IMR-90 (cell line): Measurements from ENCODE around the gene FTO. TPM values are rescaled to one million over a fixed set of nuclear protein-coding genes. Genes with fewer than 3 reads are reported as not detected.
A peak's percentile ranks its signal among the peaks of the same experiment; 100 is the strongest.

Experiments
- ATAC-seq: fragments of 200-7000 bp; cut with Tn5 transposase; 2 replicates; pipeline ENCODE4 v1.9.1; 2020; ENCODE audit warnings: low read depth, mild to moderate bottlenecking, moderate library complexity
- BruUV-seq: library from RNA; stranded (reverse); fragments of 400-500 nt; replicated peaks from 2 replicates; lab custom pipeline; 2021; lab: Mats Ljungman, UMichigan
- CTCF ChIA-PET: fragments of 300-600 bp; formaldehyde crosslinking; extraction: SDS; loops from one replicate; lab custom pipeline; 2021; ENCODE audit warnings: antibody characterized with exemption; lab: Yijun Ruan, JAX
- POLR2A ChIA-PET: fragments of 300-600 bp; sonication (Branson Sonifier 250); formaldehyde crosslinking; loops from one replicate; lab custom pipeline; 2022; ENCODE audit warnings: antibody characterized with exemption; ENCODE audit not compliant: unreplicated experiment; lab: Charles Lee
- DNase-seq: peaks from one replicate; pipeline ENCODE4 v3.0.0; 2013
- H2AFZ ChIP-seq: replicated peaks from 2 replicates; pipeline ENCODE3; 2013; ENCODE audit warnings: low read length, mild to moderate bottlenecking; ENCODE audit not compliant: poor library complexity
- H2AK5ac ChIP-seq: 2 replicates; pipeline ENCODE4 v1.6.1; 2013; ENCODE audit warnings: low read depth, low read length, inconsistent platforms
- H2AK9ac ChIP-seq: replicated peaks from 2 replicates; pipeline ENCODE3; 2013; ENCODE audit warnings: mild to moderate bottlenecking, low read depth, low read length, moderate library complexity; ENCODE audit not compliant: poor library complexity
- H2BK120ac ChIP-seq: 2 replicates; pipeline ENCODE4 v1.6.1; 2013; ENCODE audit warnings: low read depth, low read length, inconsistent platforms
- H2BK15ac ChIP-seq: 3 replicates; pipeline ENCODE4 v1.6.1; 2013; ENCODE audit warnings: low read depth, low read length, inconsistent platforms
- H2BK20ac ChIP-seq: 2 replicates; pipeline ENCODE4 v1.6.1; 2013; ENCODE audit warnings: low read depth, mild to moderate bottlenecking, inconsistent platforms, low read length, moderate library complexity
- H2BK5ac ChIP-seq: 2 replicates; pipeline ENCODE4 v1.6.1; 2013; ENCODE audit warnings: mild to moderate bottlenecking, low read depth, low read length, inconsistent platforms; ENCODE audit not compliant: poor library complexity, severe bottlenecking
- H3K14ac ChIP-seq: replicated peaks from 2 replicates; pipeline ENCODE4 v1.6.1; 2013; ENCODE audit warnings: low read depth, low read length, inconsistent platforms
- H3K18ac ChIP-seq: 2 replicates; pipeline ENCODE4 v1.6.1; 2013; ENCODE audit warnings: low read depth, low read length, control low read depth
- H3K23ac ChIP-seq: 2 replicates; pipeline ENCODE4 v1.6.1; 2013; ENCODE audit warnings: low read depth, low read length, inconsistent platforms
- H3K27ac ChIP-seq: 2 replicates; pipeline ENCODE4 v1.5.1; 2013; ENCODE audit warnings: mild to moderate bottlenecking, control low read depth, low read length; ENCODE audit not compliant: insufficient read depth
- H3K27me3 ChIP-seq: 2 replicates; pipeline ENCODE4 v1.6.1; 2013; ENCODE audit warnings: low read length; ENCODE audit not compliant: control insufficient read depth, insufficient read depth
- H3K36me3 ChIP-seq: 2 replicates; pipeline ENCODE4 v1.6.1; 2013; ENCODE audit warnings: low read length, mixed read lengths; ENCODE audit not compliant: control insufficient read depth, insufficient read depth
- H3K4ac ChIP-seq: 2 replicates; pipeline ENCODE4 v1.6.1; 2013; ENCODE audit warnings: low read depth, low read length, inconsistent platforms
- H3K4me1 ChIP-seq: 2 replicates; pipeline ENCODE4 v1.6.1; 2013; ENCODE audit warnings: low read length, mixed read lengths; ENCODE audit not compliant: control insufficient read depth, insufficient read depth
- H3K4me2 ChIP-seq: 2 replicates; pipeline ENCODE4 v1.6.1; 2013; ENCODE audit warnings: low read depth, mild to moderate bottlenecking, control low read depth, low read length, moderate library complexity
- H3K4me3 ChIP-seq: 2 replicates; pipeline ENCODE4 v1.5.1; 2013; ENCODE audit warnings: low read depth, mild to moderate bottlenecking, control low read depth, low read length, moderate library complexity; ENCODE audit not compliant: insufficient read depth
- H3K56ac ChIP-seq: 2 replicates; pipeline ENCODE4 v1.6.1; 2013; ENCODE audit warnings: low read length, inconsistent platforms; ENCODE audit not compliant: insufficient read depth; ENCODE audit errors: extremely low read depth
- H3K79me1 ChIP-seq, 2 experiments: 2 replicates each; pipeline ENCODE4 v1.6.1; 2013; ENCODE audit warnings: low read length in 2 of 2, inconsistent platforms in 1 of 2, low read depth in 1 of 2
- H3K9ac ChIP-seq: 2 replicates; pipeline ENCODE4 v1.6.1; 2013; ENCODE audit warnings: low read depth, low read length, control low read depth
- H3K9me1 ChIP-seq: 2 replicates; pipeline ENCODE4 v1.6.1; 2013; ENCODE audit warnings: low read length, inconsistent platforms; ENCODE audit not compliant: insufficient read depth
- H3K9me3 ChIP-seq: 2 replicates; pipeline ENCODE4 v1.6.1; 2013; ENCODE audit warnings: low read length; ENCODE audit not compliant: control insufficient read depth, insufficient read depth
- H4K20me1 ChIP-seq: 2 replicates; pipeline ENCODE4 v1.6.1; 2013; ENCODE audit warnings: low read length, inconsistent platforms; ENCODE audit not compliant: insufficient read depth
- H4K5ac ChIP-seq: 2 replicates; pipeline ENCODE4 v1.6.1; 2013; ENCODE audit warnings: mild to moderate bottlenecking, low read depth, low read length, control low read depth
- H4K8ac ChIP-seq, 2 experiments: 2 replicates each; pipeline ENCODE4 v1.6.1; 2013; ENCODE audit warnings: low read depth in 2 of 2, low read length in 2 of 2, control low read depth in 1 of 2, inconsistent platforms in 1 of 2
- H4K91ac ChIP-seq: 2 replicates; pipeline ENCODE4 v1.6.1; 2013; ENCODE audit warnings: low read depth, low read length, inconsistent platforms; ENCODE audit not compliant: insufficient read depth
- BHLHE40 ChIP-seq: fragments of 150-350 bp; IDR thresholded peaks from 2 replicates; pipeline ENCODE4 v1.6.1; 2016; ENCODE audit warnings: mild to moderate bottlenecking, low read depth, low read length
- CHD1 ChIP-seq: IDR thresholded peaks from 2 replicates; pipeline ENCODE4 v1.6.1; 2012; ENCODE audit warnings: low read depth, low read length, improper control_type of control experiment
- FOS ChIP-seq: fragments of 150-350 bp; IDR thresholded peaks from 2 replicates; pipeline ENCODE4 v1.6.1; 2016; ENCODE audit warnings: low read depth, low read length
- MAFK ChIP-seq: IDR thresholded peaks from 2 replicates; pipeline ENCODE4 v1.6.1; 2012; ENCODE audit warnings: low read depth, low read length, improper control_type of control experiment
- MAZ ChIP-seq: IDR thresholded peaks from 2 replicates; pipeline ENCODE4 v1.6.1; 2012; ENCODE audit warnings: low read depth, mild to moderate bottlenecking, low read length, improper control_type of control experiment, moderate library complexity, borderline replicate concordance
- MXI1 ChIP-seq: IDR thresholded peaks from 2 replicates; pipeline ENCODE4 v1.6.1; 2012; ENCODE audit warnings: low read depth, mild to moderate bottlenecking, low read length, moderate library complexity, borderline replicate concordance
- POLR2A ChIP-seq: IDR thresholded peaks from 2 replicates; pipeline ENCODE4 v1.6.1; 2012; ENCODE audit warnings: mild to moderate bottlenecking, low read depth, low read length
- RFX5 ChIP-seq: IDR thresholded peaks from 2 replicates; pipeline ENCODE4 v1.8.0; 2012; ENCODE audit warnings: low read depth, mild to moderate bottlenecking, low read length, moderate library complexity
- WGBS, 2 experiments: methylation state at CpG; one replicate each; pipeline versions ENCODE4 v1.1.5 to v1.1.7; 2013; ENCODE audit warnings: missing lambda C conversion rate in 2 of 2; ENCODE audit not compliant: insufficient read length in 1 of 2; ENCODE audit errors: extremely low coverage in 2 of 2; 5-methylcytosine and 5-hydroxymethylcytosine counted together
- dilution Hi-C: fragments of 300-500 bp; cut with HindIII; formaldehyde crosslinking; loops from one replicate; pipeline ENCODE4 v1.14.3; 2018; ENCODE audit warnings: low sequenced_read_pairs; ENCODE audit not compliant: unreplicated experiment
- in situ Hi-C: fragments of 300-500 bp; cut with MboI; formaldehyde crosslinking; loops from 3 replicates; pipeline ENCODE4 v1.14.3; 2019; ENCODE audit warnings: low sequenced_read_pairs, inconsistent platforms, mixed read lengths
- intact Hi-C: fragments of 100-400 bp; cut with micrococcal nuclease; formaldehyde crosslinking; loops from 2 replicates; pipeline ENCODE4 v1.10.0; 2022
- polyA plus RNA-seq, 3 experiments: library from polyadenylated mRNA; depleted of rRNA; stranded (reverse); fragments of >200 nt; gene quantifications; 2 replicates each; pipeline ENCODE4 v1.2.3, GENCODE V29; 2012; ENCODE audit warnings: low replicate concordance in 1 of 3
- total RNA-seq: library from RNA; depleted of rRNA; stranded (reverse); fragments of >200 nt; gene quantifications from 2 replicates; pipeline ENCODE4 v1.2.3, GENCODE V29; 2012
- TF ChIP-seq, protein P1 (sequence below): fragments of 150-350 bp; IDR thresholded peaks from 2 replicates; pipeline ENCODE4 v1.6.1; 2017; ENCODE audit warnings: mild to moderate bottlenecking, antibody characterized with exemption, low read length, low read depth
- TF ChIP-seq, protein P2 (sequence below): conservative IDR thresholded peaks from 2 replicates; pipeline ENCODE4 v1.5.1; 2012; ENCODE audit warnings: mild to moderate bottlenecking, low read depth, low read length, improper control_type of control experiment
- TF ChIP-seq, protein P3 (sequence below): fragments of 150-350 bp; IDR thresholded peaks from 2 replicates; pipeline ENCODE4 v1.6.1; 2016; ENCODE audit warnings: low read depth, mild to moderate bottlenecking, low read length, moderate library complexity, borderline replicate concordance

The FTO gene
- total and polyA plus RNA-seq, 2 of the 4 experiments (the other 2 are of a cell fraction), result 70.3 to 132 TPM

DNA sequence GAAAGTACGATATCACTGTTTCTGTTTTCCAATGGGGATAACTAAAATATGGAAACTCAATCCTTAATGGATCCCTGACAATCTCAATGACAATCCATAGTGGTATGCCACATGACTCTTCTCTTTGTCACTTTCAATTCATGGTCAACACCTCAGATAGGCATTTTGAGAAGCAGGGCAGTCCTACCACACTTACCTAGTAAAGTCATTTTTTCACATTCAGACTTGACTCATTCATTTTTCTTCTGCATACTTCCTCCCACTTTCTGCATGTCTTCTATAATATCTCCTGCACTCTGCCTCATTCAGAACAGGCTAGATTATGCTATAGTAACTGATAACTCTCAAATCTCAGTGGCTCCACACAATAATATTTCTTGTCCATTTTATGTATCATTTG lies 117.5 kb downstream of the FTO start:
- H4K5ac ChIP-seq, result peak overlapping the region; percentile 65; the same call in 1 of the 2 replicates
- peak overlapping the region; percentile 53 for H4K91ac ChIP-seq
- H3K9ac ChIP-seq, result no peak overlapping the region
- BruUV-seq, result no TSS peak
- peak overlapping the region; percentile 88; the same call in 1 of the 2 replicates for H3K4me2 ChIP-seq
- H2BK120ac ChIP-seq, result peak overlapping the region; percentile 94
- peak overlapping the region in 1 of 2 experiments; percentile 65 for H4K8ac ChIP-seq
- peak overlapping the region; percentile 97 for H3K27ac ChIP-seq
- POLR2A ChIA-PET, result no interaction called here
- in situ Hi-C loops (no loop called here), dilution Hi-C loops (no loop called here), intact Hi-C loops (no loop called here)
- H2AK5ac ChIP-seq, result 0 out of 2 replicates have a peak overlapping the region, but pooled peaks have one; percentile 85
- DNase-seq (peak; percentile 42), ATAC-seq (peak; percentile 64)
- H3K23ac ChIP-seq, result peak overlapping the region; percentile 57; the same call in 1 of the 2 replicates
- H2BK20ac ChIP-seq, result peak overlapping the region; percentile 66
- peak overlapping the region; percentile 98 for H2BK5ac ChIP-seq
- no peak overlapping the region for H3K56ac ChIP-seq
- TF ChIP-seq BHLHE40 (no peak), CHD1 (no peak), FOS (no peak), POLR2A (no peak), MAZ (no peak), MAFK (no peak), RFX5 (no peak), MXI1 (no peak)
- TF ChIP-seq, protein P1, sequence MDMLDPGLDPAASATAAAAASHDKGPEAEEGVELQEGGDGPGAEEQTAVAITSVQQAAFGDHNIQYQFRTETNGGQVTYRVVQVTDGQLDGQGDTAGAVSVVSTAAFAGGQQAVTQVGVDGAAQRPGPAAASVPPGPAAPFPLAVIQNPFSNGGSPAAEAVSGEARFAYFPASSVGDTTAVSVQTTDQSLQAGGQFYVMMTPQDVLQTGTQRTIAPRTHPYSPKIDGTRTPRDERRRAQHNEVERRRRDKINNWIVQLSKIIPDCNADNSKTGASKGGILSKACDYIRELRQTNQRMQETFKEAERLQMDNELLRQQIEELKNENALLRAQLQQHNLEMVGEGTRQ, result no peak
- TF ChIP-seq, protein P2, sequence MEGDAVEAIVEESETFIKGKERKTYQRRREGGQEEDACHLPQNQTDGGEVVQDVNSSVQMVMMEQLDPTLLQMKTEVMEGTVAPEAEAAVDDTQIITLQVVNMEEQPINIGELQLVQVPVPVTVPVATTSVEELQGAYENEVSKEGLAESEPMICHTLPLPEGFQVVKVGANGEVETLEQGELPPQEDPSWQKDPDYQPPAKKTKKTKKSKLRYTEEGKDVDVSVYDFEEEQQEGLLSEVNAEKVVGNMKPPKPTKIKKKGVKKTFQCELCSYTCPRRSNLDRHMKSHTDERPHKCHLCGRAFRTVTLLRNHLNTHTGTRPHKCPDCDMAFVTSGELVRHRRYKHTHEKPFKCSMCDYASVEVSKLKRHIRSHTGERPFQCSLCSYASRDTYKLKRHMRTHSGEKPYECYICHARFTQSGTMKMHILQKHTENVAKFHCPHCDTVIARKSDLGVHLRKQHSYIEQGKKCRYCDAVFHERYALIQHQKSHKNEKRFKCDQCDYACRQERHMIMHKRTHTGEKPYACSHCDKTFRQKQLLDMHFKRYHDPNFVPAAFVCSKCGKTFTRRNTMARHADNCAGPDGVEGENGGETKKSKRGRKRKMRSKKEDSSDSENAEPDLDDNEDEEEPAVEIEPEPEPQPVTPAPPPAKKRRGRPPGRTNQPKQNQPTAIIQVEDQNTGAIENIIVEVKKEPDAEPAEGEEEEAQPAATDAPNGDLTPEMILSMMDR, result no peak
- TF ChIP-seq, protein P3, sequence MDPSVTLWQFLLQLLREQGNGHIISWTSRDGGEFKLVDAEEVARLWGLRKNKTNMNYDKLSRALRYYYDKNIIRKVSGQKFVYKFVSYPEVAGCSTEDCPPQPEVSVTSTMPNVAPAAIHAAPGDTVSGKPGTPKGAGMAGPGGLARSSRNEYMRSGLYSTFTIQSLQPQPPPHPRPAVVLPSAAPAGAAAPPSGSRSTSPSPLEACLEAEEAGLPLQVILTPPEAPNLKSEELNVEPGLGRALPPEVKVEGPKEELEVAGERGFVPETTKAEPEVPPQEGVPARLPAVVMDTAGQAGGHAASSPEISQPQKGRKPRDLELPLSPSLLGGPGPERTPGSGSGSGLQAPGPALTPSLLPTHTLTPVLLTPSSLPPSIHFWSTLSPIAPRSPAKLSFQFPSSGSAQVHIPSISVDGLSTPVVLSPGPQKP, result no peak
- H3K18ac ChIP-seq, result peak overlapping the region; percentile 75
- H3K9me3 ChIP-seq, result no peaks in the 10 kb centered on the region
- WGBS, 2 experiments, result no CpG with 5 or more reads among the region's 1 CpG
- H3K4ac ChIP-seq, result peak overlapping the region; percentile 90
- H2AFZ ChIP-seq, result peak overlapping the region; percentile 63
- H3K27me3 ChIP-seq, result no peaks in the 10 kb centered on the region
- H3K4me1 ChIP-seq, result peaks cover 12% of the 10 kb centered on the region
- peak overlapping the region; percentile 64; the same call in 1 of the 2 replicates for H3K14ac ChIP-seq
- H3K79me1 ChIP-seq, result peaks cover 14 to 35% of the 10 kb centered on the region in 2 experiments
- H3K4me3 ChIP-seq, result peak overlapping the region; percentile 10; the same call in 1 of the 2 replicates
- peaks cover 6% of the 10 kb centered on the region; the same call in 1 of the 2 replicates for H4K20me1 ChIP-seq
- CTCF ChIA-PET, result interaction anchor here (0.6 to 1.3 kb wide), 4 partner anchors 15 to 78 kb away, joined by 3 to 4 read pairs (median 4); no protein-coding TSS in a partner anchor
- peaks cover 7% of the 10 kb centered on the region for H3K36me3 ChIP-seq
- peak overlapping the region; percentile 78; the same call in 2 of the 3 replicates for H2BK15ac ChIP-seq
- peak overlapping the region; percentile 48 for H2AK9ac ChIP-seq
- H3K9me1 ChIP-seq, result peaks cover 14% of the 10 kb centered on the region
